Erythroblast (primary cell): ENCODE results near the gene DNAJC6.
A peak's percentile ranks its signal among the peaks of the same experiment; 100 is the strongest.

Experiments used
- DNase-seq, 2 experiments: peaks; one replicate each; lab custom pipeline; 2025; lab: John Stamatoyannopoulos, UW
- GATA1 ChIP-seq: IDR thresholded peaks from 2 replicates; pipeline ENCODE4 v1.6.1; 2011; ENCODE audit warnings: low read depth, mild to moderate bottlenecking, control low read depth, low read length, moderate library complexity
- POLR2A ChIP-seq: IDR thresholded peaks from 2 replicates; pipeline ENCODE4 v1.6.1; 2011; ENCODE audit warnings: mild to moderate bottlenecking, low read length

Gene DNAJC6

GRCh38 chr1:65429078-65429477 lies 119.7 kb downstream of the DNAJC6 start:
- peak in 1 of 2 experiments; percentile 18 for DNase-seq
- no peak for TF ChIP-seq POLR2A
- TF ChIP-seq GATA1, result no peak

- no peak for DNase-seq
- TF ChIP-seq POLR2A (no peak), GATA1 (no peak)
Measured at GRCh38 chr1:65429806-65430205, 120.5 kb downstream of the DNAJC6 start.

GRCh38 chr1:65431111-65431705 lies 121.9 kb downstream of the DNAJC6 start:
- DNase-seq, result peak; percentile 74 to 80
- no peak for TF ChIP-seq POLR2A
- no peak for TF ChIP-seq GATA1

GRCh38 chr1:65432918-65433317 lies 123.6 kb downstream of the DNAJC6 start:
- no peak for DNase-seq
- TF ChIP-seq POLR2A (no peak), GATA1 (no peak)

GRCh38 chr1:65434255-65434654 lies 124.9 kb downstream of the DNAJC6 start:
- DNase-seq, result no peak
- no peak for TF ChIP-seq GATA1
- no peak for TF ChIP-seq POLR2A

DNA sequence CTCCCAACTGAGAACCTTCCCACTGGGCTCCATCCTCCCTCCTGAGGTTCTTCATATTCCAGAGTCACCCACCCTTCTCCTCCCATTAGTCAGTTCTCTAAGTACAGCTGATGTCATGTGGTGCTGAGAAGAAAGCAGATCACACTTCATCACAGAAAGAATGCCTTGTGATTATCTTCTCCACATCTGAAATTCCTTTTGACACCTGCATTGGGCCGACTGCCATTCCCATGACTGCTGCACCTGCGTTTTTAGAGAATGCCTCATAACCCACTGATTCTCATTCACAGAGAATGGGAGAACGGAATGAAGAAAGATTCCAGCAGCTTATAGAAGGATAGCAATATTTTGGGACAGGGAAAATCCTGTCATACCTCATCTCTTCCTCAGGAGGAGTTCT lies 125.4 kb downstream of the DNAJC6 start:
- no peak for DNase-seq
- TF ChIP-seq GATA1 (no peak), POLR2A (no peak)

DNA sequence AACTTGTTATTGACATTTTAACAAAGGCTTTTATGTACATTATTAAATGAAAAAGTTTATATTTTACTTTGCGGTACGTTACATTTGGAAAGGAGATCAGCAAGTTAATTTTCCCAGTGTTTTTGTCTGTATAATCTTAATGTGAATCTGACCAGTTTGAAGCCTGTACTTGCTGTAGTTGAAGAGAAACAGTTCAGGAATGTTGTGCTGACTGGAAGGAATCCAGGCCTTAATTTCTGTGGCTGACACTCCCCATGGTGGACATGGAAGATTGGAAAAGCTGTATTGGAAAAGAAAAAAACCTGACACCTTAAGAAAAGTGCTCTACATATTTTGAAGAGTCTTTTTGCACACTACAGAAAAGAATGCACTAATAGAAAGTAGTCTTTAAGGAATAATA lies 126.6 kb downstream of the DNAJC6 start:
- TF ChIP-seq GATA1 (no peak), POLR2A (no peak)

DNA sequence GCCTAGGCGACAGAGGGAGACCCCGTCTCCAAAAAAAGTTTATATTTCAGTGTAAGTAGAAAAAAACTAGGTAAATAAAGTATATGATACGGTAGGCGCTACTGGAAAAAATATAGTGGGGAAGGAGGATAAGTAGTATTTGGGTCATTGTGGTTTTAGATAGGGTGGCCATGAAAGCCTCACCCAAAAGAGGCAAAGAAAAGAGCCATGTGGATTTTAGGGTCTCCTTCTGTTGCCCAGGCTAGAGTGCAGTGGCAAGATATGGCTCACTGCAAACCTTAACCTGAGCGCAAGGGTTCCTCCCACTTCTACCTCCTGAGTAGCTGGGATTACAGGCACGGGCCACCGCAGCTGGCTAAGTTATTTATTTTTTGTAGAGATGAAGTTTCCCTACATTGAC lies 128.3 kb downstream of the DNAJC6 start:
- DNase-seq, result peak in 1 of 2 experiments; percentile 12
- TF ChIP-seq GATA1, result no peak
- no peak for TF ChIP-seq POLR2A

More for the DNA sequence above, 126.6 kb downstream of the DNAJC6 start:
- DNase-seq, result no peak

DNA sequence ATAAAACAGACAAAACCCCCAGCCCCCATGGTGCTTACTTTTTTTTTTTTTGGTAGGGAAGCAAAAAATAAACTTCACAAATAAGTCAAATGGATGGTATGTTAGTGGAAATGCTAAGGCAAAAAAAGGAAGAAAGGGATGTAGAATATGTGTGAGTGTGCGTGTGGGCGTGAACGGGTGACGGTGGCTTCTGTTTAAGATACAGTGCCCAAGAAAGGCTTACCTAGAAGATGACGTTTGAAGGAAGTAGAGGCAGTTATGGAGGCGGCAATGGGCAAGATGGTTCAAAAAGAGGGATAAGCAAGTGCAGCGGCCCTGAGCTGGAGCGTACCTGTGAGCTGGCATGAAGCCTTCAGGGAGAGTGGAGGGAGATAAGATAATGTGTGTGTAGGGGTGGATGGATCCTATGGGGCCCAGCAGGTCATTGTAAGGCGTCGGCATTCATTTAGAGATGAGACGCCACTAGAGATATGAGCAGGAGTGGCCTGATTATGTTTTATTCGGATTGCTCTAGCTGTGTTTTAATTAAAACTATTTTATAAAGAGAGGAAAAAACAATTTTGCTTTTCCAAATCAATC lies 131.1 kb downstream of the DNAJC6 start:
- no peak for TF ChIP-seq POLR2A
- TF ChIP-seq GATA1, result no peak
- no peak for DNase-seq

DNA sequence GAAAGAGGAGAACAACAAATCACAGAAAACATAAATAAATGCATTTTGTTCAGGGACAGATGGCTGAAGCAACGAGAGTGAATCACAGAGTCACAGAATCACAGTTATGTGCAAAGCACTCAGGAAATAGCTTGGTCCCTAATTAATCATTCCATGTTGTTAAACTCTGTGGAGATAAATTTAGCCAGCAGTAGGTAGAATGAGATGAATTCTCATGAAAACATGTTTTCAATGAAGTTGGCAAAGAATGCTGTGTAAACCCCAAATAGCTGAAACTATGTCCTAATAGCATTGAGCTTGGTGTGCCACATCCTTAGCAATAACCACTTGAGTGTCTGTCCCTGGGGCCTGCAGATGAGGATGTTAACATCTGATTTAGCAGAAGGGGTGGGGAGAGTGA lies 131.6 kb downstream of the DNAJC6 start:
- DNase-seq, result no peak
- TF ChIP-seq POLR2A, result no peak
- no peak for TF ChIP-seq GATA1

GRCh38 chr1:65441464-65441863 lies 132.1 kb downstream of the DNAJC6 start:
- TF ChIP-seq POLR2A, result no peak
- no peak for TF ChIP-seq GATA1
- DNase-seq, result no peak

DNA sequence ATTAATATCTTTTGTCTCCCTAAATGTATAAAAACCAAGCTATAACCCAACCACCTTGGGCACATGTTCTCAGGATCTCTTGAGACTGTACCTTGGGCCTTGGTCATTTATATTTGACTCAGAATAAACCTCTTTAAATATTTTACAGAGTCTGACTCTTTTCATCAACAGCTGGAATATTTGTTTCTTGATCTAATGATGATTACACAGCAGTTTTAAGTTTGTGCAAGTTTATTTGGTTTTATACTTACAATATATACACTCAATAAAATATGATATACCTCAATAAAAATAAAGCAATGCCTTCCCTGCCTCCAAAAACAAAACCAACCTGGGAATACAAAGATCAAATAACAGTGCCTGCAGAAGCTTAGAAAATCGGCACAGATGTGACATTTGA lies 133.1 kb downstream of the DNAJC6 start:
- DNase-seq, result no peak
- TF ChIP-seq POLR2A (no peak), GATA1 (no peak)

- no peak for DNase-seq
- TF ChIP-seq GATA1, result no peak
- no peak for TF ChIP-seq POLR2A
Measured at GRCh38 chr1:65443647-65444046, 134.3 kb downstream of the DNAJC6 start.

DNA sequence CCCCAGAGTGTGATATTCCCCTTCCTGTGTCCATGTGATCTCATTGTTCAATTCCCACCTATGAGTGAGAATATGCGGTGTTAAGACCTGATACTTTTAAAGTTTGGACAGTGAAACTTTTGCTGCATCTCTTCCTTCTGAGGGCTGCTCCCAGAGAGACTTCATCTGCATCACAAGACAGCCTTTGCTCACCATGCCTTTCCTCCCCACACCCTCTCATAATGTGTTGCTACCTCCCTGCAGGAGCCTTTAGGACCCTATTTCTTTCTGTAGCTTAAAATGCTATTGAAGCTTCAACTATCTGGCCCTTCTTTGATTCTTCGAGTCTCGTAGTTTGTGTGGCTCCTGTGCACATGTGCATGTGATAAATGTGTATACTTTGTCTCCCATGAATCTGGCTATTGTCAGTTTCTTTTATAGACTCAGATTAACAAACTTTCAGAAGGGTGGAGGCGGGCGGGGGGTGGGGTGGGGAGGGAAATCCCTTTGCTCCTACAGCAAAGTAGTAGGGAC lies 134.8 kb downstream of the DNAJC6 start:
- no peak for TF ChIP-seq POLR2A
- TF ChIP-seq GATA1, result no peak
- DNase-seq, result no peak

GRCh38 chr1:65445837-65446236 lies 136.5 kb downstream of the DNAJC6 start:
- DNase-seq, result no peak
- TF ChIP-seq GATA1 (no peak), POLR2A (no peak)
